ENCODE data around the gene HHIPL2. TPM values are rescaled to one million over a fixed set of nuclear protein-coding genes. Genes with fewer than 3 reads are reported as not detected.

Gene HHIPL2
- total and polyA plus RNA-seq, 2 of the 4 experiments (the other 2 are of a cell fraction) = under 0.01 to 0.12 TPM

DNA sequence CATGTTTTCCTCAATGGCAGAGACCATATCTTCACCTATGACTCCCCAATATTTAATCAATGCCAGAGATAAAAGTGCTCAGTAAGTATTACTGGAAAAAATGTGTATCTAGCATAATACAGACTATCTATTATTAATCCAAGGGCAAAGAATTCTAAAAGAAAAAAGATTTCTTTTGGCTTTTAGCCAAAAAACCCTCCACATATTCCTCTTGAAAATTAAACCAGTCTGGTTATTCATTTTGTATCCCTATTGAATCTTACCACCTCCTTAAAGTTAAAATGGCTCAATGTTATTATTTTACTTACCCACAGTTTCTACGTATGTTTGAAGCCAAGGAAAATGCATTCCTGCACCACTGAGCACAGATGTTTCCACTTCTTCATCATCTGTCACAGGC lies 40.2 kb upstream of the HHIPL2 start:
- no peak overlapping the region for H3K18ac ChIP-seq (ENCODE audit: low read depth, low read length)
- no peaks in the 10 kb centered on the region for H3K27me3 ChIP-seq (ENCODE audit: control insufficient read depth, insufficient read depth, low read length)
- no peak overlapping the region for H4K8ac ChIP-seq (ENCODE audit: low read depth in 2 of 2, low read length in 2 of 2)
- H2AK5ac ChIP-seq (ENCODE audit: low read depth, low read length) = no peak overlapping the region
- H3K27ac ChIP-seq (ENCODE audit: insufficient read depth, low read length) = no peak overlapping the region
- no peak overlapping the region for H2AFZ ChIP-seq (replicated peaks; ENCODE audit: low read length, poor library complexity)
- no peak overlapping the region for H3K4ac ChIP-seq (ENCODE audit: low read depth, low read length)
- TF ChIP-seq CHD1 (IDR thresholded peaks at IDR 0.05; ENCODE audit: low read depth, low read length) = no peak
- TF ChIP-seq, protein P1, sequence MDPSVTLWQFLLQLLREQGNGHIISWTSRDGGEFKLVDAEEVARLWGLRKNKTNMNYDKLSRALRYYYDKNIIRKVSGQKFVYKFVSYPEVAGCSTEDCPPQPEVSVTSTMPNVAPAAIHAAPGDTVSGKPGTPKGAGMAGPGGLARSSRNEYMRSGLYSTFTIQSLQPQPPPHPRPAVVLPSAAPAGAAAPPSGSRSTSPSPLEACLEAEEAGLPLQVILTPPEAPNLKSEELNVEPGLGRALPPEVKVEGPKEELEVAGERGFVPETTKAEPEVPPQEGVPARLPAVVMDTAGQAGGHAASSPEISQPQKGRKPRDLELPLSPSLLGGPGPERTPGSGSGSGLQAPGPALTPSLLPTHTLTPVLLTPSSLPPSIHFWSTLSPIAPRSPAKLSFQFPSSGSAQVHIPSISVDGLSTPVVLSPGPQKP (IDR thresholded peaks at IDR 0.05; ENCODE audit: borderline replicate concordance, low read depth, low read length) = no peak
- TF ChIP-seq RFX5 (IDR thresholded peaks at IDR 0.05; ENCODE audit: low read depth, low read length) = no peak
- TF ChIP-seq FOS (IDR thresholded peaks at IDR 0.05; ENCODE audit: low read depth, low read length) = no peak
- no peak for TF ChIP-seq NFE2L2 (IDR thresholded peaks at IDR 0.05; ENCODE audit: low read depth, low read length)
- TF ChIP-seq MAFK (IDR thresholded peaks at IDR 0.05; ENCODE audit: low read depth, low read length) = no peak
- TF ChIP-seq, protein P2, sequence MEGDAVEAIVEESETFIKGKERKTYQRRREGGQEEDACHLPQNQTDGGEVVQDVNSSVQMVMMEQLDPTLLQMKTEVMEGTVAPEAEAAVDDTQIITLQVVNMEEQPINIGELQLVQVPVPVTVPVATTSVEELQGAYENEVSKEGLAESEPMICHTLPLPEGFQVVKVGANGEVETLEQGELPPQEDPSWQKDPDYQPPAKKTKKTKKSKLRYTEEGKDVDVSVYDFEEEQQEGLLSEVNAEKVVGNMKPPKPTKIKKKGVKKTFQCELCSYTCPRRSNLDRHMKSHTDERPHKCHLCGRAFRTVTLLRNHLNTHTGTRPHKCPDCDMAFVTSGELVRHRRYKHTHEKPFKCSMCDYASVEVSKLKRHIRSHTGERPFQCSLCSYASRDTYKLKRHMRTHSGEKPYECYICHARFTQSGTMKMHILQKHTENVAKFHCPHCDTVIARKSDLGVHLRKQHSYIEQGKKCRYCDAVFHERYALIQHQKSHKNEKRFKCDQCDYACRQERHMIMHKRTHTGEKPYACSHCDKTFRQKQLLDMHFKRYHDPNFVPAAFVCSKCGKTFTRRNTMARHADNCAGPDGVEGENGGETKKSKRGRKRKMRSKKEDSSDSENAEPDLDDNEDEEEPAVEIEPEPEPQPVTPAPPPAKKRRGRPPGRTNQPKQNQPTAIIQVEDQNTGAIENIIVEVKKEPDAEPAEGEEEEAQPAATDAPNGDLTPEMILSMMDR (conservative IDR thresholded peaks at IDR 0.05; ENCODE audit: low read depth, low read length) = no peak
- no peak for TF ChIP-seq POLR2A (IDR thresholded peaks at IDR 0.05; ENCODE audit: low read depth, low read length)
- TF ChIP-seq RCOR1 (IDR thresholded peaks at IDR 0.05; ENCODE audit: insufficient replicate concordance, low read length) = no peak
- TF ChIP-seq CEBPB (IDR thresholded peaks at IDR 0.05; ENCODE audit: low read depth, low read length) = no peak
- no peak for TF ChIP-seq RAD21 (IDR thresholded peaks at IDR 0.05; ENCODE audit: low read length)
- TF ChIP-seq BHLHE40 (IDR thresholded peaks at IDR 0.05; ENCODE audit: low read depth, low read length) = no peak
- TF ChIP-seq MXI1 (IDR thresholded peaks at IDR 0.05; ENCODE audit: borderline replicate concordance, low read depth, low read length) = no peak
- no peak for TF ChIP-seq MAZ (IDR thresholded peaks at IDR 0.05; ENCODE audit: borderline replicate concordance, low read depth, low read length)
- no peak overlapping the region for H3K9ac ChIP-seq (ENCODE audit: low read depth, low read length)
- H3K56ac ChIP-seq (ENCODE audit: extremely low read depth, insufficient read depth, low read length) = no peak overlapping the region
- no peak overlapping the region for H2AK9ac ChIP-seq (replicated peaks; ENCODE audit: low read depth, low read length, poor library complexity)
- H3K4me1 ChIP-seq (ENCODE audit: control insufficient read depth, insufficient read depth, low read length) = peaks cover 4% of the 10 kb centered on the region; the same call in 1 of the 2 replicates
- H3K4me3 ChIP-seq (ENCODE audit: insufficient read depth, low read depth, low read length) = no peak overlapping the region
- ATAC-seq (ENCODE audit: low read depth) (no peak), DNase-seq (no peak)
- H3K23ac ChIP-seq (ENCODE audit: low read depth, low read length) = no peak overlapping the region
- peaks cover 13 to 21% of the 10 kb centered on the region in 2 experiments for H3K79me1 ChIP-seq (ENCODE audit: low read depth in 1 of 2, low read length in 2 of 2)
- ChIA-PET CTCF (interaction anchor here (1.0 kb wide), 1 partner anchor 123 kb away, joined by 3 read pairs; no protein-coding TSS in a partner anchor), POLR2A (ENCODE audit: unreplicated experiment) (no interaction called here)
- H2BK15ac ChIP-seq (ENCODE audit: low read depth, low read length) = no peak overlapping the region
- BruUV-seq (replicated peaks) = no TSS peak
- H3K4me2 ChIP-seq (ENCODE audit: low read depth, low read length) = no peak overlapping the region
- H3K36me3 ChIP-seq (ENCODE audit: control insufficient read depth, insufficient read depth, low read length) = peaks cover 3% of the 10 kb centered on the region; the same call in 1 of the 2 replicates
- H3K14ac ChIP-seq (replicated peaks; ENCODE audit: low read depth, low read length) = no peak overlapping the region
- H4K91ac ChIP-seq (ENCODE audit: insufficient read depth, low read depth, low read length) = no peak overlapping the region
- dilution Hi-C loops (cut with HindIII; ENCODE audit: low sequenced_read_pairs, unreplicated experiment) (no loop called here), in situ Hi-C loops (cut with MboI; ENCODE audit: low sequenced_read_pairs) (no loop called here), intact Hi-C loops (cut with micrococcal nuclease) (no loop called here)
- no peak overlapping the region for H2BK5ac ChIP-seq (ENCODE audit: low read depth, low read length, poor library complexity, severe bottlenecking)
- H3K9me3 ChIP-seq (ENCODE audit: control insufficient read depth, insufficient read depth, low read length) = no peaks in the 10 kb centered on the region
- H3K9me1 ChIP-seq (ENCODE audit: insufficient read depth, low read length) = no peaks in the 10 kb centered on the region
- no CpG with 5 or more reads among the region's 1 CpG for WGBS, 2 experiments (ENCODE audit: extremely low coverage in 2 of 2, insufficient read length in 1 of 2)
- no peak overlapping the region for H2BK20ac ChIP-seq (ENCODE audit: low read depth, low read length)
- H2BK120ac ChIP-seq (ENCODE audit: low read depth, low read length) = no peak overlapping the region
- no peak overlapping the region for H4K5ac ChIP-seq (ENCODE audit: low read depth, low read length)
- no peaks in the 10 kb centered on the region for H4K20me1 ChIP-seq (ENCODE audit: insufficient read depth, low read length)

All from IMR-90 (cell line).